HEK293 (cell line): Measurements from ENCODE around the gene SMARCD1.
A peak's percentile ranks its signal among the peaks of the same experiment; 100 is the strongest.

Source experiments
- CTCF ChIA-PET: fragments of 350-600 bp; formaldehyde crosslinking; extraction: SDS; loops from one replicate; lab custom pipeline; 2021; ENCODE audit warnings: antibody characterized with exemption; lab: Yijun Ruan, JAX
- POLR2A ChIA-PET: fragments of 300-600 bp; formaldehyde crosslinking; extraction: SDS; loops from one replicate; lab custom pipeline; 2020; ENCODE audit warnings: antibody characterized with exemption, inconsistent platforms; lab: Yijun Ruan, JAX
- H3K27ac ChIP-seq: fragments of 200-500 bp; sonication (Bioruptor generic); 2 replicates; pipeline ENCODE4 v1.5.1; 2014; ENCODE audit warnings: low read depth, low read length, control low read depth, inconsistent platforms; ENCODE audit errors: extremely low read depth
- H3K36me3 ChIP-seq, 2 experiments: fragments of 200-500 bp in 1 of 2; sonication (Bioruptor generic) in 1 of 2; 1 replicate in 1 of 2; 2 replicates in 1 of 2; pipeline ENCODE4 v1.5.1; 2014 to 2017; ENCODE audit warnings: inconsistent platforms in 2 of 2, low read length in 2 of 2; ENCODE audit not compliant: control insufficient read depth in 2 of 2, insufficient read depth in 1 of 2
- H3K4me1 ChIP-seq: fragments of 200-500 bp; sonication (Bioruptor generic); 2 replicates; pipeline ENCODE4 v1.5.1; 2014; ENCODE audit warnings: mild to moderate bottlenecking, low read length, inconsistent platforms; ENCODE audit not compliant: control insufficient read depth, insufficient read depth
- H3K4me3 ChIP-seq: 2 replicates; pipeline ENCODE4 v1.5.1; 2011; ENCODE audit warnings: low read depth, mild to moderate bottlenecking, control low read depth, low read length, moderate library complexity
- H3K9me3 ChIP-seq: fragments of 200-500 bp; sonication (Bioruptor generic); 2 replicates; pipeline ENCODE4 v1.5.1; 2014; ENCODE audit warnings: low read depth, low read length, inconsistent platforms; ENCODE audit not compliant: control insufficient read depth, insufficient read depth
- GLIS2 ChIP-seq: fragments of 450-650 bp; formaldehyde crosslinking; IDR thresholded peaks from 2 replicates; pipeline ENCODE4 v1.5.1; 2016; ENCODE audit warnings: missing biosample characterization, missing genetic modification characterization
- WT1 ChIP-seq: fragments of 450-650 bp; formaldehyde crosslinking; IDR thresholded peaks from 2 replicates; pipeline ENCODE4 v1.5.1; 2016; ENCODE audit warnings: missing biosample characterization, missing genetic modification characterization
- YY1 ChIP-seq: fragments of 450-650 bp; formaldehyde crosslinking; IDR thresholded peaks from 2 replicates; pipeline ENCODE4 v1.5.1; 2018; ENCODE audit warnings: missing biosample characterization, missing genetic modification characterization
- ZEB2 ChIP-seq: fragments of 450-650 bp; formaldehyde crosslinking; IDR thresholded peaks from 2 replicates; pipeline ENCODE4 v1.5.1; 2016; ENCODE audit warnings: missing biosample characterization, missing genetic modification characterization
- ZFP3 ChIP-seq: fragments of 450-650 bp; formaldehyde crosslinking; IDR thresholded peaks from 2 replicates; pipeline ENCODE4 v1.5.1; 2016; ENCODE audit warnings: low read depth, missing biosample characterization, missing genetic modification characterization
- ZFP37 ChIP-seq: fragments of 450-650 bp; formaldehyde crosslinking; IDR thresholded peaks from 2 replicates; pipeline ENCODE4 v1.5.1; 2016; ENCODE audit warnings: missing biosample characterization, missing genetic modification characterization
- ZFP69B ChIP-seq: fragments of 450-650 bp; formaldehyde crosslinking; IDR thresholded peaks from 2 replicates; pipeline ENCODE4 v1.5.1; 2016; ENCODE audit warnings: missing biosample characterization, missing genetic modification characterization
- ZNF169 ChIP-seq: fragments of 450-650 bp; formaldehyde crosslinking; IDR thresholded peaks from 2 replicates; pipeline ENCODE4 v1.5.1; 2016; ENCODE audit warnings: missing biosample characterization, missing genetic modification characterization
- ZNF211 ChIP-seq: fragments of 450-650 bp; formaldehyde crosslinking; IDR thresholded peaks from 2 replicates; pipeline ENCODE4 v1.5.1; 2016; ENCODE audit warnings: low read depth, missing biosample characterization, missing genetic modification characterization
- ZNF324 ChIP-seq: fragments of 450-650 bp; formaldehyde crosslinking; IDR thresholded peaks from 2 replicates; pipeline ENCODE4 v1.5.1; 2016; ENCODE audit warnings: missing biosample characterization, missing genetic modification characterization
- ZNF600 ChIP-seq: fragments of 450-650 bp; formaldehyde crosslinking; IDR thresholded peaks from 2 replicates; pipeline ENCODE4 v1.5.1; 2016; ENCODE audit warnings: missing biosample characterization, missing genetic modification characterization
- ZNF707 ChIP-seq: fragments of 450-650 bp; formaldehyde crosslinking; IDR thresholded peaks from 2 replicates; pipeline ENCODE4 v1.5.1; 2016; ENCODE audit warnings: missing biosample characterization, missing genetic modification characterization
- ZNF747 ChIP-seq: fragments of 450-650 bp; formaldehyde crosslinking; IDR thresholded peaks from 2 replicates; pipeline ENCODE4 v1.5.1; 2016; ENCODE audit warnings: missing biosample characterization, missing genetic modification characterization
- ZNF777 ChIP-seq: fragments of 450-650 bp; formaldehyde crosslinking; IDR thresholded peaks from 2 replicates; pipeline ENCODE4 v1.5.1; 2017; ENCODE audit warnings: missing biosample characterization, missing genetic modification characterization, borderline replicate concordance
- ZSCAN16 ChIP-seq: fragments of 450-650 bp; formaldehyde crosslinking; IDR thresholded peaks from 2 replicates; pipeline ENCODE4 v1.5.1; 2016; ENCODE audit warnings: missing biosample characterization, missing genetic modification characterization
- TF ChIP-seq, protein P1 (sequence below): fragments of 450-650 bp; formaldehyde crosslinking; IDR thresholded peaks from 2 replicates; pipeline ENCODE4 v1.5.1; 2016; ENCODE audit warnings: missing biosample characterization, missing genetic modification characterization
- TF ChIP-seq, protein P2 (sequence below): fragments of 450-650 bp; formaldehyde crosslinking; IDR thresholded peaks from 2 replicates; pipeline ENCODE4 v1.5.0; 2017; ENCODE audit warnings: missing biosample characterization, missing genetic modification characterization, borderline replicate concordance
- TF ChIP-seq, protein P3 (sequence below): fragments of 450-650 bp; formaldehyde crosslinking; IDR thresholded peaks from 2 replicates; pipeline ENCODE4 v1.5.1; 2017; ENCODE audit warnings: missing biosample characterization, missing genetic modification characterization
- TF ChIP-seq, protein P4 (sequence below): fragments of 450-650 bp; formaldehyde crosslinking; optimal IDR thresholded peaks from 2 replicates; pipeline ENCODE3; 2016; ENCODE audit warnings: missing biosample characterization, mild to moderate bottlenecking, missing genetic modification characterization
- TF ChIP-seq, protein P5 (sequence below): fragments of 450-650 bp; formaldehyde crosslinking; IDR thresholded peaks from 2 replicates; pipeline ENCODE4 v1.5.1; 2016; ENCODE audit warnings: missing biosample characterization, missing genetic modification characterization
- TF ChIP-seq, protein P6 (sequence below): fragments of 450-650 bp; formaldehyde crosslinking; IDR thresholded peaks from 2 replicates; pipeline ENCODE4 v1.5.1; 2016; ENCODE audit warnings: missing biosample characterization, missing genetic modification characterization

Gene SMARCD1

DNA sequence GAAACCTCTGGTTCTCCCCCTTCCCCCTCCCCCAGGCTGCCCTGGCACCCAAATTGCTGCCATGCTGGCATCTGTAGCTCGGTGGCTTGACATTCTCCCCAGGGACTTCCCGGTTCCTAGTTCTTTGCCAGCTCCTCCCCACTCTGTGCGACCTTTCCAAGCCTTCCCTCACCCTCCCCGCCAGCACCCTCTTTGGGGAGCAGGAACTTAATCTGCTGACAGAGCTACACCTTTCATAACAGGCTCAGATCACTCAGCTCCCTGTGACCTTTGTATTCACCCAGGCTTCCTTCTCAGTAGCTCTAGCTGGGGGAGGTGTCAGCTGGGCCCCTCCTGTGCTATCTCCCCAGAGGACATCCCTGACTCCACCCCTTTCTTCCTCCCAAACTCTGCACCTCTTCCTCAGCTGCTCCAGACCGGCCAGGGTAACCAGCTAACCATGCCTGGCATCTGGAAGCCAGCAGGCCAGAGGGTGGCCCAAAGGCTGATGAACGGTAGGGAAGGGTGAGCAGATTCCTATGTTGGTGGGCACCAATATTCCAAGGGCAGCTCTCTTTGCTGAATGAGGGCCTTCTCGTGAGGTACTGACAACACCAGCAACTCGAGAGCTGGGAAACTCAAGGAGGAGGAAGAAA lies 25.1 kb downstream of the SMARCD1 start (continued):
- TF ChIP-seq, protein P1, sequence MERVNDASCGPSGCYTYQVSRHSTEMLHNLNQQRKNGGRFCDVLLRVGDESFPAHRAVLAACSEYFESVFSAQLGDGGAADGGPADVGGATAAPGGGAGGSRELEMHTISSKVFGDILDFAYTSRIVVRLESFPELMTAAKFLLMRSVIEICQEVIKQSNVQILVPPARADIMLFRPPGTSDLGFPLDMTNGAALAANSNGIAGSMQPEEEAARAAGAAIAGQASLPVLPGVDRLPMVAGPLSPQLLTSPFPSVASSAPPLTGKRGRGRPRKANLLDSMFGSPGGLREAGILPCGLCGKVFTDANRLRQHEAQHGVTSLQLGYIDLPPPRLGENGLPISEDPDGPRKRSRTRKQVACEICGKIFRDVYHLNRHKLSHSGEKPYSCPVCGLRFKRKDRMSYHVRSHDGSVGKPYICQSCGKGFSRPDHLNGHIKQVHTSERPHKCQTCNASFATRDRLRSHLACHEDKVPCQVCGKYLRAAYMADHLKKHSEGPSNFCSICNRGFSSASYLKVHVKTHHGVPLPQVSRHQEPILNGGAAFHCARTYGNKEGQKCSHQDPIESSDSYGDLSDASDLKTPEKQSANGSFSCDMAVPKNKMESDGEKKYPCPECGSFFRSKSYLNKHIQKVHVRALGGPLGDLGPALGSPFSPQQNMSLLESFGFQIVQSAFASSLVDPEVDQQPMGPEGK (tag by site-specific recombination), result 0 out of 2 replicates have a peak, but pooled peaks have one; percentile 8
- TF ChIP-seq ZNF169 (tag by site-specific recombination) (no peak), ZFP69B (tag by site-specific recombination) (0 out of 2 replicates have a peak, but pooled peaks have one; percentile 27)

DNA sequence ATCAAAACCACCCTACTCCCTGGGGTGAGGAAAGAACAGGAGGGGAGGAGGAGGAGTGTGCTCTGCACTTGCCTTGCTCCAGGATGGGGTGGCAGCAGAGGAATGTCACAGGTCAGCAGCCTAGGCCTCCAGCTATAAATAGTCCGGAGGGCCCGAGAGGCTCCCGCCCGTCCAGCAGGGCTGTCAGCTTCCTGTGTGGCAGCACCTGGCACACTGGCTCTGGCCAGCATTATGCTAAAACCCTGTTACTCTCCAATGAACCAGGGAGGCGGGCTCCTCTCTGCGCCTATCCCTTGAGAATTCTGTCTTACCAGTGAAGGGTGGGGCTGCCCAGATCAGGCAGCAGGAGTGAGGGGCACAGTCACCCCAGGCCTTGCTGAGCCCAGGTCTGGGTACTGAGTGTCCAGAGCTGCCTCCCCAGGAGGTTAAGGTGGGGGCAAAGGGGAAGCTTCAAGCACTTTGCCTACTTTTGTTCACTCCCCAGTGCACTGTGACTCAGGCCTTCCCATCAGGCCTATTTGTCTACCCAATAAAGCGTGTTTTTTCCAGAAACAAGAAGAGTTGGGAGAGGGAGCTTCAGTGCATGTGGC lies 25.7 kb downstream of the SMARCD1 start:
- ChIA-PET POLR2A (interaction anchor here (0.9 to 5.0 kb wide), 13 partner anchors 8 to 204 kb away, joined by 3 to 68 read pairs (median 9); partner anchors contain the start of genes CERS5, GPD1, LIMA1 and SMARCD1), CTCF (interaction anchor here (0.6 to 5.1 kb wide), 28 partner anchors 9 to 221 kb away, joined by 3 to 53 read pairs (median 5); partner anchors contain the start of genes CERS5, GPD1 and SMARCD1)
- Histone ChIP-seq H3K36me3 (peaks cover 0 to 5% of the 10 kb centered on the region in 2 experiments; a peak in 2 of 3 replicates), H3K27ac (0 out of 2 replicates have a peak overlapping the region, but pooled peaks have one; percentile 27), H3K4me1 (peaks cover 3% of the 10 kb centered on the region; the same call in 1 of the 2 replicates), H3K4me3 (no peak overlapping the region), H3K9me3 (no peaks in the 10 kb centered on the region)
- TF ChIP-seq ZNF600 (tag by site-specific recombination) (peak; percentile 2; the same call in 1 of the 2 replicates), ZFP37 (tag by site-specific recombination) (no peak)

DNA sequence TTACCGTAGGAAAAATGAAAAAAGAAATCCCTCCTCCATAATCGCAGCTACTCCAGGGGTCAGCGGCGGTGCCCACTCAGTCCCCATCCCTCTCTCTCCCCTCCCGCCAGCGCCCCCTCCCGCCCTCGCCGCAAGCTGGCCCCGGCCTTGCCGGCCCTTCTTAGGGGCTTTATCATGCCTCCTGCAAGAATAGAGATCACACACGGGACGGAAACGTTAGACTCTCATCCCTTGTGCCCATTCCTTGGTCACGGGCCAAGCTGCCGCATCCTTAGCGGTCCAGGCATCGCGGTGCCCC lies 26.2 kb downstream of the SMARCD1 start:
- H3K4me1 ChIP-seq, result peaks cover 4% of the 10 kb centered on the region; the same call in 1 of the 2 replicates
- H3K27ac ChIP-seq, result no peak overlapping the region
- TF ChIP-seq ZNF777 (tag by site-specific recombination) (no peak), ZNF707 (tag by site-specific recombination) (no peak), WT1 (tag by site-specific recombination) (no peak), ZFP3 (tag by site-specific recombination) (no peak), GLIS2 (tag by site-specific recombination) (0 out of 2 replicates have a peak, but pooled peaks have one; percentile 10), ZNF211 (tag by site-specific recombination) (no peak), ZNF747 (tag by site-specific recombination) (no peak), ZNF324 (tag by site-specific recombination) (no peak), ZEB2 (peak; percentile 28; the same call in 1 of the 2 replicates), YY1 (no peak), ZSCAN16 (no peak)
- TF ChIP-seq, protein P2, sequence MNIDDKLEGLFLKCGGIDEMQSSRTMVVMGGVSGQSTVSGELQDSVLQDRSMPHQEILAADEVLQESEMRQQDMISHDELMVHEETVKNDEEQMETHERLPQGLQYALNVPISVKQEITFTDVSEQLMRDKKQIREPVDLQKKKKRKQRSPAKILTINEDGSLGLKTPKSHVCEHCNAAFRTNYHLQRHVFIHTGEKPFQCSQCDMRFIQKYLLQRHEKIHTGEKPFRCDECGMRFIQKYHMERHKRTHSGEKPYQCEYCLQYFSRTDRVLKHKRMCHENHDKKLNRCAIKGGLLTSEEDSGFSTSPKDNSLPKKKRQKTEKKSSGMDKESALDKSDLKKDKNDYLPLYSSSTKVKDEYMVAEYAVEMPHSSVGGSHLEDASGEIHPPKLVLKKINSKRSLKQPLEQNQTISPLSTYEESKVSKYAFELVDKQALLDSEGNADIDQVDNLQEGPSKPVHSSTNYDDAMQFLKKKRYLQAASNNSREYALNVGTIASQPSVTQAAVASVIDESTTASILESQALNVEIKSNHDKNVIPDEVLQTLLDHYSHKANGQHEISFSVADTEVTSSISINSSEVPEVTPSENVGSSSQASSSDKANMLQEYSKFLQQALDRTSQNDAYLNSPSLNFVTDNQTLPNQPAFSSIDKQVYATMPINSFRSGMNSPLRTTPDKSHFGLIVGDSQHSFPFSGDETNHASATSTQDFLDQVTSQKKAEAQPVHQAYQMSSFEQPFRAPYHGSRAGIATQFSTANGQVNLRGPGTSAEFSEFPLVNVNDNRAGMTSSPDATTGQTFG, result no peak
- TF ChIP-seq, protein P3, sequence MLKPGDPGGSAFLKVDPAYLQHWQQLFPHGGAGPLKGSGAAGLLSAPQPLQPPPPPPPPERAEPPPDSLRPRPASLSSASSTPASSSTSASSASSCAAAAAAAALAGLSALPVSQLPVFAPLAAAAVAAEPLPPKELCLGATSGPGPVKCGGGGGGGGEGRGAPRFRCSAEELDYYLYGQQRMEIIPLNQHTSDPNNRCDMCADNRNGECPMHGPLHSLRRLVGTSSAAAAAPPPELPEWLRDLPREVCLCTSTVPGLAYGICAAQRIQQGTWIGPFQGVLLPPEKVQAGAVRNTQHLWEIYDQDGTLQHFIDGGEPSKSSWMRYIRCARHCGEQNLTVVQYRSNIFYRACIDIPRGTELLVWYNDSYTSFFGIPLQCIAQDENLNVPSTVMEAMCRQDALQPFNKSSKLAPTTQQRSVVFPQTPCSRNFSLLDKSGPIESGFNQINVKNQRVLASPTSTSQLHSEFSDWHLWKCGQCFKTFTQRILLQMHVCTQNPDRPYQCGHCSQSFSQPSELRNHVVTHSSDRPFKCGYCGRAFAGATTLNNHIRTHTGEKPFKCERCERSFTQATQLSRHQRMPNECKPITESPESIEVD (tag by site-specific recombination), result no peak
- TF ChIP-seq, protein P4, sequence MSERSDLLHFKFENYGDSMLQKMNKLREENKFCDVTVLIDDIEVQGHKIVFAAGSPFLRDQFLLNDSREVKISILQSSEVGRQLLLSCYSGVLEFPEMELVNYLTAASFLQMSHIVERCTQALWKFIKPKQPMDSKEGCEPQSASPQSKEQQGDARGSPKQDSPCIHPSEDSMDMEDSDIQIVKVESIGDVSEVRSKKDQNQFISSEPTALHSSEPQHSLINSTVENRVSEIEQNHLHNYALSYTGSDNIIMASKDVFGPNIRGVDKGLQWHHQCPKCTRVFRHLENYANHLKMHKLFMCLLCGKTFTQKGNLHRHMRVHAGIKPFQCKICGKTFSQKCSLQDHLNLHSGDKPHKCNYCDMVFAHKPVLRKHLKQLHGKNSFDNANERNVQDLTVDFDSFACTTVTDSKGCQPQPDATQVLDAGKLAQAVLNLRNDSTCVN (tag by site-specific recombination), result no peak
- TF ChIP-seq, protein P5, sequence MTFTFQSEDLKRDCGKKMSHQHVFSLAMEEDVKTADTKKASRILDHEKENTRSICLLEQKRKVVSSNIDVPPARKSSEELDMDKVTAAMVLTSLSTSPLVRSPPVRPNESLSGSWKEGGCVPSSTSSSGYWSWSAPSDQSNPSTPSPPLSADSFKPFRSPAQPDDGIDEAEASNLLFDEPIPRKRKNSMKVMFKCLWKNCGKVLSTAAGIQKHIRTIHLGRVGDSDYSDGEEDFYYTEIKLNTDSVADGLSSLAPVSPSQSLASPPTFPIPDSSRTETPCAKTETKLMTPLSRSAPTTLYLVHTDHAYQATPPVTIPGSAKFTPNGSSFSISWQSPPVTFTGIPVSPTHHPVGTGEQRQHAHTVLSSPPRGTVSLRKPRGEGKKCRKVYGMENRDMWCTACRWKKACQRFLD (tag by site-specific recombination), result no peak
- TF ChIP-seq, protein P6, sequence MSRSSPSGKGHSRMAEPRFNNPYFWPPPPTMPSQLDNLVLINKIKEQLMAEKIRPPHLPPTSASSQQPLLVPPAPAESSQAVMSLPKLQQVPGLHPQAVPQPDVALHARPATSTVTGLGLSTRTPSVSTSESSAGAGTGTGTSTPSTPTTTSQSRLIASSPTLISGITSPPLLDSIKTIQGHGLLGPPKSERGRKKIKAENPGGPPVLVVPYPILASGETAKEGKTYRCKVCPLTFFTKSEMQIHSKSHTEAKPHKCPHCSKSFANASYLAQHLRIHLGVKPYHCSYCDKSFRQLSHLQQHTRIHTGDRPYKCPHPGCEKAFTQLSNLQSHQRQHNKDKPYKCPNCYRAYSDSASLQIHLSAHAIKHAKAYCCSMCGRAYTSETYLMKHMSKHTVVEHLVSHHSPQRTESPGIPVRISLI, result no peak

More for the DNA sequence above, 26.2 kb downstream of the SMARCD1 start:
- H3K9me3 ChIP-seq, result no peaks in the 10 kb centered on the region
- peaks cover 0 to 7% of the 10 kb centered on the region in 2 experiments; a peak in 2 of 3 replicates for H3K36me3 ChIP-seq
- ChIA-PET CTCF (interaction anchor here (0.5 to 5.1 kb wide), 36 partner anchors 10 to 327 kb away, joined by 3 to 53 read pairs (median 4); partner anchors contain the start of genes CERS5, GPD1 and SMARCD1), POLR2A (interaction anchor here (0.7 to 5.0 kb wide), 23 partner anchors 9 to 203 kb away, joined by 3 to 68 read pairs (median 5); partner anchors contain the start of genes CERS5, GPD1, LIMA1 and SMARCD1)
- no peak overlapping the region for H3K4me3 ChIP-seq
